RPMI8226 (cell line): Measurements from ENCODE around the gene ADAMTS2.

Experiments used
- DNase-seq: peaks from one replicate; pipeline ENCODE4 v3.0.0-alpha.2; 2015

ADAMTS2 gene

DNA sequence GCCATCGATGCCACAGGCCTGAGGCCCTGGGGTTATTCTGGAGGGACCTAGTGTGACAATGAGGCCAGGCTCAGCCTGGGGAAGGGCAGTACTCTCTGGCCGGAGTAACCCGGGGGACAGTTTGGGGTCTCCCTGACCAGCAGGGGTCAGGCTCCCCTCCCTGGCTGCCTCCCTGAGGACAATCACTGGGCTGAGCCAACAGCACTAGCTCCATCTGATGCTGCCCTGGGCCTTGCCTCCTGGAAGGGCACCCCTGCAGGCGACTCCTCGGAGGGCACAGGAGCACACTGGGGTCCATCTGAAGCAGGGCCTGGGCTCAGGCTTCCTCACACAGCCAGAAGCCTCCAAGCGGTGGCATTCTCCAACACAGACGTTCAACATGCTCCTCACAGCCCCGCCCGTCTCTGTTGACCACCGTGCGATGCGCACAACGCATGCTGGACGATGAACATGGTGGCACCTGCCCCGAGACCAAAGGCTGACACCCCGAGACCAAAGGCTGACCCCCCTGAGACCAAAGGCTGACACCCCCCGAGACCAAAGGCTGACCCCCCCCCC, 68.3 kb downstream of the ADAMTS2 start:
- DNase-seq: no peak

DNA sequence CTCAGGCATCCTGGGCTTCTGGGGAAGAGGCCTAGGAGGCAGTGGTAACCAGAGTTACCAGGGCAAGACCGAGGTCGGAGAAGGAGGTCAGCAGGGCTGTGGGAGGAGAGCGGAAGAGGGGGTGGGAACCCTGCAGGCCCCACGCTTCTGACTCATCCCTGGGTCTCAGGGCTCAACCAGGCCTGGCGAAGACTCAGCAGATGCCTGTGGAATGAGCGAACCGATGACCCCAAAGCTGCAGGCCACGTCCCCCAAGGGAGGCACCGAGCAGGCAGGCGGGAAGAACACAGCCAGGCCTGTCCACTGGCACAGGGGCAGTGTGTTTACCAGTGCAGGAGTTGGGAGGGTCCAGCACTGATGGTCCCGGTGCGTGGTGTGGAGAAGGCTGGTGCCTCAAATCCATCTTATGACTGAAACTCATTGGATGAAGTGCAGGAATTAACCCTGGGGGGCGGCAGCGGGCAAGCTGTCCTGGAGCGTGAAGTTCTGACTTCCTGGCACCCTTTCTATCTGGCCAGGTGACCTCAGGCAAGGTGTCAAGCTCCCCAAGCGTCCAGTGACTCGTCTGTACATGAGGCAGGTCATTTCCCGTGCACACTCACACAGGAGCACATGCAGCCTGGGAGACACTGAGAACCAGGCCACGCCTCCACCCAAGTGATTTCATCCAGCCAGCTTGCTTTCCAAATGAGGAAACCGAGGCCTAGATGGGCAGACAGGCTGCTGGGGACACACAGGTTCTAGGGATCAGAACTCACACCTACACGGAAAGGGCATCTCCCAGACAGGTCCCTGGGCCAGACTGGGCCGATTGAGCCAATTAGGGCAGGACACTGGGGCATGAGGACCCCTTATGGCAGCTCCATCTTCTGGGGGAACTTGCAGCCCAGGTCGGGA, 69.1 kb downstream of the ADAMTS2 start:
- no peak for DNase-seq

DNA sequence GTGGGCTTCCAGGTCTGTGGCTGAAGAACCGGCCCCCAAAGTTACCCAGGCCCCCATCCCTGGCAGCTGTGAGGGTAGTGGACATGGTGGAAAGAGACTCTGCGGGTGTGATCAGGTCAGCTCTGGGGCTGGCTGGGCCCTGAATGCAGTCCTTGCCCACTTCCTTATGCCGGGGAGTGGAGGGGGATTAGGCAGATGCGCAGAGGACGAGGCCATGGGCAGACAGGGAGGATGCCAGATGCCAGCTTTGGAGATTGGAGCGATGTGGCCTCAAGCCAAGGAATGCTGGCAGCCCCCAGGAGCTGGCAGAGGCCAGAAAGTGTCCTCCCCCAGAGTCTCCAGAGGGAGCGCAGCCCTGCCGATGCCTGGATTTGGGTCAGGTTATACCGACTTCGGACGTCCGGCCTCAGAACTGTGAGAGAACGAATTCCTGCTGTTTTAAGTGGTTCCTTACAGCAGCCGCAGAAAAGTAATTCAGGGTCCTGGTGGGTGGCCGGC, 69.8 kb downstream of the ADAMTS2 start:
- no peak for DNase-seq

DNA sequence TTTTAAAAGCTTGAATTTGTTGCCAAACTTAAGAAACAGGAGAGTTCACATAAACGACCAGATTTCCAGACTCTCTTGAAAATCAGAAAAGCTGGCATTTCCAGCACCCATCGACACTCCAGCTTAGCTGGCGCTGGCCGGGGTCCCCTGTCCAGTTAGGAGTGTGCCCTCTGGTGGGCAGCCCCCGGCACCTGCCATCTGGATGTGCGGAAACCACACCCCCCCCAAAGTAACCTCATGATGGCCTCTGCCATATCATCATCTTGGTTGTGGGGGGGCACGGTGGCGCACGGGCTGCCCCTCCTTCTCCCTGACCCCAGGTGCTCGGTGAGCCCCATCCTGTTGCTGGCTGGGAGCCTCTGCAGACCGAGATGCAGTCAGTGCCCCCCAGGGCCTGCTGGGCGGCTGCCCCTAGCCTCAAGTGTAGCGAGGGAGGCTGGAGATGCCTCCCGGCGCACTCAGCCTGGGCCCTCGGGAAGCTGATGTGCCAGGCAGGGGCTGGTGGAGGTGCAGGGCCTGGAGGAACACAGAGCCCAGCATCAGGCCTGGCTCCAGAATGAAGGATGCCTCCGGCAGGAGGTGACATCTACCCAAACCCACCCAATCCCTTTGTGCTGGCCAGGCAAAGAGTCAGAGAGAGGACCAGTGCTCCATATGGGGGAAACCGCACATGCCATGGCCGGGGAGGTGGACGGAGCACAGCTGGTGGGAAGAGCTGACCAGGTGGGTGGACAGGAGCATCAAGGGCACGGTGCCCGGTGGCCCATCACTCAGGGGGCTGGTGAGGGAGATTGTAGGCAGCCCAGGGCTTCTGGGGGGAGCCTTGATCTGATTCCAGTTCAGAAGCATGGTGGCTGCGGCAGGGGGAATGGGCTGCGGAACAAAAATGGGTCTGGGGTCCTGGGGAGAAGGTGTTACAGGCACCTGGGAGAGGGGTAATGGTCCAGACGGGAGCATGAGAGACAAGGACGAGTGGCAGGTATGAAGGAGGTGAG, 70.6 kb downstream of the ADAMTS2 start:
- DNase-seq: no peak

DNA sequence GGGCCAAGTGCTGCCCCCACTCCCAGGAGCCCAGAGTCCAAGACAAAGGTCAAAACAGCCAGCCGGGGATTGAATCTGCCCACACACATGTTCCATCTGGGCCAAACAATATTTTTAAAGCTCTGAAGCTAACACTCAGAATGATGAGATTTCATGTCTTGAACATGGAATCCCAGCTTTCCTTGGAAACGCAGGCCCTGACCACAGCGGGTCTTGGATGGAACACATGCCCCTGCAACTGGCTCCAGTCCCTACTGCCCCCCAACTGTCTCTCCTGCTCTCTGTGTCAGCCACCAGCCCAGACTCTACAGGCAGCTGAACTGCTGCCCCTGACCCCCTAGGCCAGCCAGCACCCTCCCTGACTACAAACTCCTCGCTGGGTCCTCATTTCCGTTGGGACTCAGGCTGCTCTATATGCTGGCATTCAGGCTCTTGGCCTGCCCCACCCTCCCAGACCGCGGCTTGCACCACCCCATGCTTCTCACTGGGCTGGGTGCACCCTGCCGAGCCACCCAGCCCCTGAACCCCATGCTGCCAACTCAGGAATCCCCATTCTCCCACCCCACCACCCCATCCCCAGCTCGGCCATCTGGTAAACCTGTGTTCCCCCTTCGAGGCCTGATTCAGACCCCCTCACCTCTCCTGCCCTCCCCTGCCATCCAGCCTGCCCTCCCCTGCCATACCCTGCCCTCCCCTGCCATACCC, 71.7 kb downstream of the ADAMTS2 start:
- no peak for DNase-seq

- DNase-seq: no peak
These were observed 72.2 kb downstream of the ADAMTS2 start for GRCh38 chr5:179273073-179273435.

GRCh38 chr5:179272326-179273072, 72.8 kb downstream of the ADAMTS2 start:
- DNase-seq: no peak

DNA sequence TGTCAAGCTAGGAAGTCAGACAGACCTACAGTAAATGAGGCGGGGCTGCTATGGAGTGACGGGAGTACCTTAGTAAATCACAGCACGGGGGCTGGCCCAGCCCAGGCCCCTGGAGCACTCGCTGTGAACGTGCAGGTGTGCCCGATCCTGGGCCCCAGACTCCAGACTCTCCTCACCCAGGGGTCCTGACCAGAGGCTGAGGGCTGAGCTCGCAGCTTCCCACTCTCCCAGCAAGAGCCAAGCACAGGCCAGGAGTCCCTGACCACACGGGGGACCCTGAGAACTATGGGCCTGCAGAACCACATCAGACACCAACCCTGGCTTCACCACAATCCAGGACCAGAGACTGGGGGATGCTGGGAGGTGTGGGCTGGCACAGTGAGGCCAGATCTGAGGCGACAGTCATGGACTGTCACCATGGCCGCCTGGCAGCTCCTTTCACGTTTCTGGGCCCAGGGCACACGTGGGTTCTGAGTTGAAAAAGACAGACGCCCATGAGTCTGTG, 73.4 kb downstream of the ADAMTS2 start:
- no peak for DNase-seq

GRCh38 chr5:179271428-179271734, 73.9 kb downstream of the ADAMTS2 start:
- no peak for DNase-seq

DNA sequence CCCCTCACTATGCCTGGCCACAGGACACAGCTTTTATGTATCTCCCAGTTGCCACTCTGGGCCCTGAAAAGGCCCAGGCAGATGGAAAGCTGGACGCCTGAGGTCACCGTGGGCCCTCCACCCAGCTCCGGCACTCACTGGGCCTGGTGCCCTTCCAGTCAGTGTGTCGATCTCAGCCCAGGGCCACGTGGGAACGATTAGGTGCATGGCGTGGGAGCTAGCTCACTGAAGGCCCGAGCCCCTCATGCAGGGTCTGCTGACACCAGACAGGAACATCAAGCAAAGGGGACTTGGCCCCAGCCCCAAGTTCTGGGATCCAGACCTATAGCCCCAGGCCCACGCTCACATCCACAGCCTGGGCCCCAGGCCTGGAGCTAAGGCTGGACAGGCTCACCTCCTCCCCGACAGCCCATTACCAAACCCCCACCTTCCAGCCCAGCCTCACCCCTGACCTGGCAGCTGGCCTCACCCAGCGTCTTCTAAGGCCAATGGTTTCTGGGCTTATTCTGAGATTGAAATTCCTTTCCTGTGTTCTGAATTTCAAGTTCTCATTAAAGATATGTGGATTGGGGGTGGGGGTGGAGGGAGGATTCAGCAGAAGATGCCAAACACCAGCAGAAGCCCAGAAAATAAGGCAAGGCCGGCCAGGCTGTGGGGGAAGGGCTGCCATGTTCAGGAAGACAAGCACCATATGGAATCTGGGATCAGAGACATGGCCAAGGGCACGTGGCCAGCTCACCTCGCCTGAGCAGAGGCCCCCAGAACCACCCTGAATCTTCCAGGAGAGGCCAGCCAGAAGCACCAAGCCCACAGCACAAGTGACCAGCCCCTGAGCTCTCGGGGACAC, 74.5 kb downstream of the ADAMTS2 start:
- no peak for DNase-seq

DNA sequence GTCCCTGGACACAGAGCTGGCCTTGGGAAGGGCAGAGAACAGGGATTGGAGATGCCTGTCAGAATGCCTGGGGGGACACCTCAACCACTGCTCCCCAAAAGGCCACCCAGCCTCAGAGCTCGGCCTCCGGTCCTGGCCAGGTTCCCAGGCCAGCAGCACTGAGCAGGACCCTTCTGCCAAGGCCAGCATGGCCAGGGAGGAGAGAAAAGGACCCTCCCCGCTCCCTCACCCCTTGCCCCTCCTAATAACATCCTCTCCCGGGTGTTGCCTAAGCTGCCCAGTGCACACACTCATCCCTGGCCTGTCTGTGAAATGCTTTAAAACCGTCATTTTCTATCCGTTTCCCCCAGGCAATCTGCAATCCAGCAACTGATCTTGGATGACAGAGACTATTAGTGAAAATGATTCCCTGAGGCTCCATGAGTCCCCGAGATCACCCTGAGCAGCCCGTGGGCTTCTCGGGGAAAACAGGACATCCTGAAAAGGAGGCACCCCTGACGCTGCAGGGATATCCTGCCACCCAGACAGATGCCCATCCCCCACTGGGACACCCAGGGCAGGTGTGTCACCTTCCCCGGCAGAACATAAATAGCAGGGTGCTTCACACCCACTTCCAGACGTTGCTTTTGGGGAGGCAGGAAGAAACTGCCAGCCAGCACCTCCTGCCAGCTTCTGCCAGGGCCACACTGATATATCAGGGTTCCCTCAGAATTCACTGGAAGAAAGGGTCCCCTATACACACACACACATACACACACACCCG, 75.3 kb downstream of the ADAMTS2 start:
- DNase-seq: no peak

DNA sequence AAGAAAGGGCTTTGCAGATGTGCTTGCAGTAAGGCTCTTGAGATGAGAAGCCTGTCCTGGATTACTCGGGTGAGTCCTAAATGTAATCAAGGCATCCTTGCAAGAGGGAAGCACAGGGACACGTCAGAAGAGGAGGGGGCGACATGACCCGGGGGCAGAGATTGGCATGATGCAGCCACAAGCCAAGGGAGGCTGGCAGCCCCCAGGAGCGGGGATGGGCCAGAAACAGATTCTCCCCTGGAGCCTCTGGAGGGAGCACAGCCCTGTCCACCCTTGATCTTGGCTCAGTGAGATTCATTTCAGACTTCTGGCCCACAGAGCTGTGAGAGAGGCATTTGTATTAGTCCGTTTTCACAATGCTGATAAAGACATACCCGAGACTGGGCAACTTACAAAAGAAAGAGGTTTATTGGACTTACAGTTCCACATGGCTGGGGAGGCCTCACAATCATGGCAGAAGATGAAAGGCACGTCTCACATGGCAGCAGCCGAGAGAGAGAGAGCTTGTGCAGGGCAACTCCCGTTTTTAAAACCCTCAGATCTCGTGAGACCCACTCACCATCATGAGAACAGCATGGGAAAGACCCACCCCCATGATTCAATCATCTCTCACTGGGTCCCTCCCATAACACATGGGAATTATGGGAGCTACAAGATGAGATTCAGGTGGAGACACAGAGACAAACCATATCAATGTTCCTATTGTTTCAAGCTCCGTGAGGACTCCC, 76.1 kb downstream of the ADAMTS2 start:
- DNase-seq: no peak

GRCh38 chr5:179268399-179268952, 76.8 kb downstream of the ADAMTS2 start:
- no peak for DNase-seq

- no peak for DNase-seq
These were observed 77.6 kb downstream of the ADAMTS2 start for GRCh38 chr5:179267671-179268083.

DNA sequence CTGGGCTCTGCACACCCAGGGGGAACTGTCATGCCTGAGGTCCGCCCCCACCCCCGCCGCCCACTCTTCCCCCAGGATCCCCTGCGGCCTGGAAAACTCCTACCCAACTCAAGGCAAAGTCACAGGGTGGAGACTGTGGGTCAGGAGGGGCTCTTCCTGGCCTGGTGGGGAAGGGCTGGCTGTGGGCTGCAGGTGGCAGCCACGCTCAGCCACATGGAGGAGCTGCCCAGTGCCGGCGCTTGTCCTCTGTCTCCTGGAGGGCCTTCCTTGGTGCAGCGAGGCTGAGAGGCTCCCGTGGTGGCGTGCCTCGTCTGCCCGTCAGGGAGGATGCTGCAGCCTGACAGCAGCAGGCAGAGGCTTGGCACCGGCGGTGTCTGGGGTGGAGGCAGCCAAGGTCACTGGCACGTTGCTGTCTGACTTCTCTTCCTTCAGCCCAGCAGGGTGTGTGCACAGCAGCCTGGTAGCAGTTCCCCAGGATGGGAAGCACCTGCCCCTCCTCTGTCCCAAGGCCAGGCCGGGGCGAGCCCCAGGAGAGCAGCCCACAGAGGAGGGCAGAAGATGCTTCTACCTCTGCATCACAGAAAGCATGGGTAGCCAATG, 78.1 kb downstream of the ADAMTS2 start:
- DNase-seq: no peak

- DNase-seq: no peak
These were observed 78.8 kb downstream of the ADAMTS2 start for GRCh38 chr5:179266291-179267070.

GRCh38 chr5:179265514-179266290, 79.6 kb downstream of the ADAMTS2 start:
- DNase-seq: no peak
